Loucy (cell line): ENCODE results near the gene IFNGR1.

Experiments used
- CTCF ChIP-seq: fragments of 200-600 bp; sonication (generic); conservative IDR thresholded peaks from 2 replicates; pipeline ENCODE4 v1.5.1; 2014; ENCODE audit warnings: mild to moderate bottlenecking, antibody characterized with exemption, low read length
- EZH2phosphoT487 ChIP-seq: fragments of 200-600 bp; IDR thresholded peaks from 2 replicates; pipeline ENCODE4 v1.6.1; 2018; ENCODE audit warnings: antibody characterized with exemption, mild to moderate bottlenecking, moderate library complexity, borderline replicate concordance

GRCh38 chr6:137229075-137229759, 10.0 kb upstream of the IFNGR1 start:
- TF ChIP-seq CTCF (no peak), EZH2phosphoT487 (no peak)
